MM.1S (cell line): Measurements from ENCODE around the gene KBTBD4.

Experiments used
- DNase-seq: peaks from one replicate; pipeline ENCODE4 v3.0.0-alpha.2; 2015
- H2AFZ ChIP-seq: fragments of 300-600 bp; sonication (generic); 2 replicates; pipeline ENCODE4 v1.6.0; 2016; ENCODE audit warnings: antibody characterized with exemption, low read length
- H3F3A ChIP-seq: fragments of 300-600 bp; sonication (generic); 2 replicates; pipeline ENCODE4 v1.6.1; 2016; ENCODE audit warnings: mild to moderate bottlenecking, antibody characterized with exemption, low read length, moderate library complexity, mixed read lengths; ENCODE audit not compliant: insufficient read depth
- H3K27ac ChIP-seq: fragments of 300-600 bp; sonication (generic); 2 replicates; pipeline ENCODE4 v1.5.1; 2016; ENCODE audit warnings: mild to moderate bottlenecking, low read length
- H3K27me3 ChIP-seq: fragments of 300-600 bp; sonication (generic); replicated peaks from 2 replicates; pipeline ENCODE4 v1.6.0; 2016; ENCODE audit warnings: low read length; ENCODE audit not compliant: insufficient read depth
- H3K36me3 ChIP-seq: fragments of 300-600 bp; sonication (generic); replicated peaks from 2 replicates; pipeline ENCODE4 v1.6.1; 2016; ENCODE audit warnings: mild to moderate bottlenecking, low read length, mixed read lengths; ENCODE audit not compliant: insufficient read depth
- H3K4me1 ChIP-seq: fragments of 300-600 bp; sonication (generic); 2 replicates; pipeline ENCODE4 v1.6.1; 2016; ENCODE audit warnings: low read length, mixed read lengths
- H3K4me2 ChIP-seq: fragments of 300-600 bp; sonication (generic); 2 replicates; pipeline ENCODE4 v1.6.0; 2016; ENCODE audit warnings: low read depth, low read length
- H3K4me3 ChIP-seq: fragments of 300-600 bp; sonication (generic); 2 replicates; pipeline ENCODE4 v1.5.1; 2016; ENCODE audit warnings: low read length, mixed read lengths
- H3K79me2 ChIP-seq: fragments of 300-600 bp; sonication (generic); 2 replicates; pipeline ENCODE4 v1.6.1; 2016; ENCODE audit warnings: mixed run types, low read length, mixed read lengths
- H3K9ac ChIP-seq: fragments of 300-600 bp; sonication (generic); 2 replicates; pipeline ENCODE4 v1.6.1; 2016; ENCODE audit warnings: low read length, mixed read lengths
- H3K9me2 ChIP-seq: fragments of 300-600 bp; sonication (generic); replicated peaks from 2 replicates; pipeline ENCODE4 v1.6.1; 2016; ENCODE audit warnings: mild to moderate bottlenecking, low read length, mixed read lengths; ENCODE audit not compliant: insufficient read depth
- H3K9me3 ChIP-seq: fragments of 300-600 bp; sonication (generic); replicated peaks from 2 replicates; pipeline ENCODE4 v1.6.1; 2016; ENCODE audit warnings: mild to moderate bottlenecking, low read length, mixed read lengths; ENCODE audit not compliant: insufficient read depth
- H4K20me1 ChIP-seq: fragments of 300-600 bp; sonication (generic); 2 replicates; pipeline ENCODE4 v1.6.1; 2016; ENCODE audit warnings: mild to moderate bottlenecking, low read length, moderate library complexity, mixed read lengths; ENCODE audit not compliant: insufficient read depth
- CTCF ChIP-seq: fragments of 300-600 bp; sonication (generic); IDR thresholded peaks from 2 replicates; pipeline ENCODE4 v1.5.1; 2016; ENCODE audit warnings: antibody characterized with exemption, low read length, mixed read lengths
- EZH2 ChIP-seq: fragments of 300-600 bp; sonication (generic); optimal IDR thresholded peaks from 2 replicates; pipeline ENCODE3; 2017; ENCODE audit warnings: low read depth, mild to moderate bottlenecking, antibody characterized with exemption, low read length, mixed read lengths
- EZH2phosphoT487 ChIP-seq: fragments of 300-600 bp; sonication (generic); IDR thresholded peaks from 2 replicates; pipeline ENCODE4 v1.6.1; 2018; ENCODE audit warnings: antibody characterized with exemption, low read length

The KBTBD4 gene

GRCh38 chr11:47538741-47539565 lies 39.8 kb downstream of the KBTBD4 start:
- no peaks in the 10 kb centered on the region for H3K27me3 ChIP-seq
- H2AFZ ChIP-seq, result no peak overlapping the region
- H3K9me3 ChIP-seq, result no peaks in the 10 kb centered on the region
- H3K9ac ChIP-seq, result no peak overlapping the region
- peaks cover 100% of the 10 kb centered on the region for H3K79me2 ChIP-seq
- no peak overlapping the region for H3K27ac ChIP-seq
- no peak overlapping the region for H3K4me3 ChIP-seq
- TF ChIP-seq CTCF (no peak), EZH2phosphoT487 (no peak), EZH2 (no peak)
- H3K9me2 ChIP-seq, result no peaks in the 10 kb centered on the region
- no peaks in the 10 kb centered on the region for H3K36me3 ChIP-seq
- H3K4me1 ChIP-seq, result no peaks in the 10 kb centered on the region
- no peak for DNase-seq
- no peak overlapping the region for H3K4me2 ChIP-seq
- H4K20me1 ChIP-seq, result peaks cover 45% of the 10 kb centered on the region
- H3F3A ChIP-seq, result no peaks in the 10 kb centered on the region

DNA sequence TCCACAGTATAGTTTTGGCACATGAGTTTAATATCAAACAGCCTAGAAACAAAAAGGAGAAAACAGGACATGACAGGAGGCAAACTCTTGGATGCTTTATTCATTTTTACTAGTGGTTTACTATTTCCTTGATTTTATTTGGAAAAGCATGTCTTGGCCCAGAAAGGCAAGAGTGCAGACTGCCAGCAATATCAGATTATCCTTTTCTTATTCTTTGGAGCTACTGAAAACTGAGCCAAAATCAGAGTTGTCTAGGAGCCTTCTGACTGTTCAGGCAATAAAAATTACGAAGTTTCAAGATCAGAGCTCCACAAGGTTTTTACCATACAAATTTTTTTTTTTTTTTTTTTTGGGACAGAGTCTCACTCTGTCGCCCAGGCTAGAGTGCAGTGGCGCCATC lies 41.9 kb downstream of the KBTBD4 start:
- H3K4me2 ChIP-seq, result no peak overlapping the region
- TF ChIP-seq CTCF, result no peak
- no peak for TF ChIP-seq EZH2phosphoT487
- no peak for TF ChIP-seq EZH2
- no peak overlapping the region for H2AFZ ChIP-seq
- H3K79me2 ChIP-seq, result peaks cover 100% of the 10 kb centered on the region
- no peak for DNase-seq
- no peaks in the 10 kb centered on the region for H3F3A ChIP-seq
- no peak overlapping the region for H3K4me3 ChIP-seq
- no peak overlapping the region for H3K27ac ChIP-seq
- peaks cover 34% of the 10 kb centered on the region for H4K20me1 ChIP-seq
- no peaks in the 10 kb centered on the region for H3K36me3 ChIP-seq
- H3K27me3 ChIP-seq, result no peaks in the 10 kb centered on the region
- H3K9me2 ChIP-seq, result no peaks in the 10 kb centered on the region
- no peaks in the 10 kb centered on the region for H3K4me1 ChIP-seq
- H3K9me3 ChIP-seq, result no peaks in the 10 kb centered on the region
- no peak overlapping the region for H3K9ac ChIP-seq

DNA sequence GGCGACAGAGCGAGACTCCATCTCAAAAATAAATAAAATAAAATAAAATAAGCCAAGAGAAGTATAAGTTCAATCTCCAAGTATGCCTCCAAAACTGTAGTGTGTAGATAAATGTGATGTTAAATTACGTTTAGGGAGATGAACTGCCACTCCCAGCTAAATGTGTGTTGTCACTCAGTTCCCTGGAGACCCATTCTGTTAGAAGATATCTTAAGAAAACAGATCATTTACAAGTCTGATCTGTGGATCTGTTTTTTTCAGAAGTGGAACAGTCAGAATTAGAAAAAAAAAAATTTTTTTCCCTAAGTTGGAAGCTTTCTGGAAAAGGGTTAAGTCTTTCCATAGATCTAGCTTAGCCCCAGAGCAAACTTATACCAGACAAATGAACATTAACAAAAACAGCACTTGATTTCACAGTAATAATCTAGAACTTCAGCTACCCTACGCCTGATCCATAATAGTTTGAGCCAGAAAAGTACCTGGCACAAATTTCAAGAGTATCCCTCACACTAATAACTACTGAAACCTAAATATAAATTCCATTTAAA lies 44.0 kb downstream of the KBTBD4 start:
- no peaks in the 10 kb centered on the region for H3K36me3 ChIP-seq
- H4K20me1 ChIP-seq, result peaks cover 29% of the 10 kb centered on the region; the same call in 1 of the 2 replicates
- no peak overlapping the region for H3K27ac ChIP-seq
- TF ChIP-seq EZH2, result no peak
- TF ChIP-seq EZH2phosphoT487, result no peak
- TF ChIP-seq CTCF, result no peak
- no peak overlapping the region for H3K4me3 ChIP-seq
- H3K27me3 ChIP-seq, result no peaks in the 10 kb centered on the region
- H3K9me2 ChIP-seq, result no peaks in the 10 kb centered on the region
- no peak for DNase-seq
- no peaks in the 10 kb centered on the region for H3K4me1 ChIP-seq
- no peak overlapping the region for H3K4me2 ChIP-seq
- H3K79me2 ChIP-seq, result peaks cover 100% of the 10 kb centered on the region
- no peak overlapping the region for H3K9ac ChIP-seq
- no peak overlapping the region for H2AFZ ChIP-seq
- no peaks in the 10 kb centered on the region for H3F3A ChIP-seq
- no peaks in the 10 kb centered on the region for H3K9me3 ChIP-seq
